Neural crest cell (in vitro differentiated cells): ENCODE results near the gene FLVCR2. TPM values are rescaled to one million over a fixed set of nuclear protein-coding genes. Genes with fewer than 3 reads are reported as not detected.

Source experiments
- DNase-seq: peaks from one replicate; pipeline ENCODE4 v3.0.0; 2021; ENCODE audit warnings: low read depth, mixed read lengths, low spot score
- H3K27ac Mint-ChIP-seq: one replicate; pipeline ENCODE4 v1.8.0; 2021; ENCODE audit warnings: mild to moderate bottlenecking, mixed read lengths; ENCODE audit not compliant: unreplicated experiment
- H3K27me3 Mint-ChIP-seq: 2 replicates; pipeline ENCODE4 v1.8.0; 2021; ENCODE audit warnings: low read depth, mild to moderate bottlenecking, mixed read lengths
- H3K36me3 Mint-ChIP-seq: 2 replicates; pipeline ENCODE4 v1.8.0; 2021; ENCODE audit warnings: low read depth, mild to moderate bottlenecking, mixed read lengths
- H3K4me1 Mint-ChIP-seq: 2 replicates; pipeline ENCODE4 v1.8.0; 2021; ENCODE audit warnings: mixed read lengths
- H3K4me3 Mint-ChIP-seq: one replicate; pipeline ENCODE4 v1.8.0; 2021; ENCODE audit warnings: mild to moderate bottlenecking, mixed read lengths
- H3K9me3 Mint-ChIP-seq: 2 replicates; pipeline ENCODE4 v1.8.0; 2021; ENCODE audit warnings: mixed read lengths
- CTCF ChIP-seq: fragments of 200-600 bp; sonication (generic); conservative IDR thresholded peaks from 2 replicates; pipeline ENCODE4 v1.5.0; 2021; ENCODE audit warnings: antibody characterized with exemption, mild to moderate bottlenecking
- total RNA-seq: library from RNA; stranded (reverse); gene quantifications from 2 replicates; pipeline ENCODE4 v1.2.1, GENCODE V29; 2021

Gene FLVCR2
- total RNA-seq, 1 donor from 2014 or later: 3.0 TPM

- H3K9me3 Mint-ChIP-seq: no peaks in the 10 kb centered on the region
- peaks cover 50% of the 10 kb centered on the region for H3K4me1 Mint-ChIP-seq
- H3K4me3 Mint-ChIP-seq: peak within 1 kb of the TSS; percentile 100
Measured at GRCh38 chr14:75660630-75661498, 82.4 kb downstream of the FLVCR2 start, which contains the start of the genes ERG28 and TTLL5. Gene ERG28, minus strand, starts transcription at chr14:75660876. Its CDS starts 3,374 bp downstream, at chr14:75657502. Gene TTLL5, plus strand, starts transcription at chr14:75661246. Its CDS starts 1,904 bp downstream, at chr14:75663150.

GRCh38 chr14:75661499-75661814 is 83.0 kb downstream of the FLVCR2 start:
- Mint-ChIP-seq H3K4me1 (peaks cover 50% of the 10 kb centered on the region), H3K36me3 (no peaks in the 10 kb centered on the region), H3K9me3 (no peaks in the 10 kb centered on the region), H3K27me3 (no peaks in the 10 kb centered on the region), H3K27ac (peak overlapping the region; percentile 96), H3K4me3 (peak overlapping the region; percentile 100)
- DNase-seq: no peak
- no peak for TF ChIP-seq CTCF

More at GRCh38 chr14:75660630-75661498, 82.4 kb downstream of the FLVCR2 start, which contains the start of the genes ERG28 and TTLL5:
- Mint-ChIP-seq H3K27me3 (no peaks in the 10 kb centered on the region), H3K36me3 (no peaks in the 10 kb centered on the region), H3K27ac (peak within 1 kb of the TSS; percentile 99)
- DNase-seq: peak; percentile 85
- TF ChIP-seq CTCF: no peak

GRCh38 chr14:75662966-75663365 is 84.5 kb downstream of the FLVCR2 start:
- DNase-seq: no peak
- peak overlapping the region; percentile 100 for H3K4me3 Mint-ChIP-seq
- no peaks in the 10 kb centered on the region for H3K36me3 Mint-ChIP-seq
- no peaks in the 10 kb centered on the region for H3K9me3 Mint-ChIP-seq
- H3K4me1 Mint-ChIP-seq: peaks cover 41% of the 10 kb centered on the region
- no peak overlapping the region for H3K27ac Mint-ChIP-seq
- H3K27me3 Mint-ChIP-seq: no peaks in the 10 kb centered on the region
- no peak for TF ChIP-seq CTCF

- no peak for TF ChIP-seq CTCF
- DNase-seq: no peak
- H3K27me3 Mint-ChIP-seq: no peaks in the 10 kb centered on the region
Measured at GRCh38 chr14:75667099-75667765, 88.8 kb downstream of the FLVCR2 start.

GRCh38 chr14:75672605-75673192 is 94.3 kb downstream of the FLVCR2 start:
- no peak overlapping the region for H3K27ac Mint-ChIP-seq
- TF ChIP-seq CTCF: no peak
- H3K9me3 Mint-ChIP-seq: peaks cover 3% of the 10 kb centered on the region
- no peaks in the 10 kb centered on the region for H3K27me3 Mint-ChIP-seq
- H3K36me3 Mint-ChIP-seq: peaks cover 25% of the 10 kb centered on the region
- no peak overlapping the region for H3K4me3 Mint-ChIP-seq
- DNase-seq: no peak
- H3K4me1 Mint-ChIP-seq: peaks cover 4% of the 10 kb centered on the region

More at GRCh38 chr14:75667099-75667765, 88.8 kb downstream of the FLVCR2 start:
- Mint-ChIP-seq H3K4me3 (no peak overlapping the region), H3K27ac (no peak overlapping the region), H3K36me3 (peaks cover 13% of the 10 kb centered on the region), H3K9me3 (peaks cover 3% of the 10 kb centered on the region), H3K4me1 (peaks cover 7% of the 10 kb centered on the region)
